Smooth muscle cell (in vitro differentiated cells): ENCODE data around the gene TXNDC11. TPM values are rescaled to one million over a fixed set of nuclear protein-coding genes. Genes with fewer than 3 reads are reported as not detected.

Experiments used
- DNase-seq: peaks from one replicate; lab custom pipeline; 2025; ENCODE audit not compliant: unreplicated experiment; lab: John Stamatoyannopoulos, UW
- H2AFZ ChIP-seq: fragments of 200-600 bp; sonication (generic); 2 replicates; pipeline ENCODE4 v1.6.0; 2016; ENCODE audit warnings: antibody characterized with exemption, low read depth, mild to moderate bottlenecking
- H3F3A ChIP-seq: fragments of 200-600 bp; sonication (generic); 2 replicates; pipeline ENCODE4 v1.6.0; 2017; ENCODE audit warnings: antibody characterized with exemption, low read depth
- H3K27ac ChIP-seq: fragments of 200-600 bp; sonication (generic); 2 replicates; pipeline ENCODE4 v1.5.1; 2016; ENCODE audit warnings: low read depth, mild to moderate bottlenecking
- H3K27me3 ChIP-seq: fragments of 200-600 bp; sonication (generic); 2 replicates; pipeline ENCODE4 v1.6.1; 2016; ENCODE audit warnings: low read depth, mild to moderate bottlenecking
- H3K36me3 ChIP-seq: fragments of 200-600 bp; sonication (generic); 2 replicates; pipeline ENCODE4 v1.5.1; 2016; ENCODE audit warnings: low read depth
- H3K4me1 ChIP-seq: fragments of 200-600 bp; sonication (generic); 2 replicates; pipeline ENCODE4 v1.5.1; 2016; ENCODE audit warnings: low read depth
- H3K4me2 ChIP-seq: fragments of 200-600 bp; sonication (generic); 2 replicates; pipeline ENCODE4 v1.6.0; 2016; ENCODE audit warnings: mild to moderate bottlenecking
- H3K4me3 ChIP-seq: fragments of 200-600 bp; sonication (generic); 2 replicates; pipeline ENCODE4 v1.5.1; 2016; ENCODE audit warnings: mild to moderate bottlenecking
- H3K79me2 ChIP-seq: fragments of 200-600 bp; sonication (generic); 2 replicates; pipeline ENCODE4 v1.6.0; 2016; ENCODE audit warnings: low read depth, mild to moderate bottlenecking
- H3K9ac ChIP-seq: fragments of 200-600 bp; sonication (generic); 2 replicates; pipeline ENCODE4 v1.6.0; 2016; ENCODE audit warnings: low read depth
- H3K9me3 ChIP-seq: fragments of 200-600 bp; sonication (generic); replicated peaks from 2 replicates; pipeline ENCODE4 v1.5.1; 2016; ENCODE audit warnings: low read depth
- H4K20me1 ChIP-seq: fragments of 200-600 bp; sonication (generic); 2 replicates; pipeline ENCODE4 v1.6.0; 2016; ENCODE audit warnings: low read depth
- WGBS: methylation state at CpG from one replicate; pipeline ENCODE4 v1.1.7; 2016; ENCODE audit warnings: low lambda C conversion rate; 5-methylcytosine and 5-hydroxymethylcytosine counted together
- polyA plus RNA-seq: library from polyadenylated mRNA; unstranded; fragments of >200 nt; fragmentation: Nextera tagmentation; extraction: Ambion mirVana; gene quantifications from 2 replicates; pipeline ENCODE4 v1.2.1, GENCODE V29; 2016
- total RNA-seq: library from RNA; depleted of rRNA; stranded (reverse); fragments of >200 nt; gene quantifications from 2 replicates; pipeline ENCODE4 v1.2.3, GENCODE V29; 2014
- TF ChIP-seq, protein P1 (sequence below): fragments of 200-600 bp; sonication (generic); IDR thresholded peaks from 2 replicates; pipeline ENCODE4 v1.5.1; 2017; ENCODE audit warnings: borderline replicate concordance, mild to moderate bottlenecking, antibody characterized with exemption; ENCODE audit not compliant: insufficient read depth, poor library complexity, severe bottlenecking

TXNDC11 gene
- total and polyA plus RNA-seq, 2 experiments from 2014 or later: 27.3 to 30.8 TPM

DNA sequence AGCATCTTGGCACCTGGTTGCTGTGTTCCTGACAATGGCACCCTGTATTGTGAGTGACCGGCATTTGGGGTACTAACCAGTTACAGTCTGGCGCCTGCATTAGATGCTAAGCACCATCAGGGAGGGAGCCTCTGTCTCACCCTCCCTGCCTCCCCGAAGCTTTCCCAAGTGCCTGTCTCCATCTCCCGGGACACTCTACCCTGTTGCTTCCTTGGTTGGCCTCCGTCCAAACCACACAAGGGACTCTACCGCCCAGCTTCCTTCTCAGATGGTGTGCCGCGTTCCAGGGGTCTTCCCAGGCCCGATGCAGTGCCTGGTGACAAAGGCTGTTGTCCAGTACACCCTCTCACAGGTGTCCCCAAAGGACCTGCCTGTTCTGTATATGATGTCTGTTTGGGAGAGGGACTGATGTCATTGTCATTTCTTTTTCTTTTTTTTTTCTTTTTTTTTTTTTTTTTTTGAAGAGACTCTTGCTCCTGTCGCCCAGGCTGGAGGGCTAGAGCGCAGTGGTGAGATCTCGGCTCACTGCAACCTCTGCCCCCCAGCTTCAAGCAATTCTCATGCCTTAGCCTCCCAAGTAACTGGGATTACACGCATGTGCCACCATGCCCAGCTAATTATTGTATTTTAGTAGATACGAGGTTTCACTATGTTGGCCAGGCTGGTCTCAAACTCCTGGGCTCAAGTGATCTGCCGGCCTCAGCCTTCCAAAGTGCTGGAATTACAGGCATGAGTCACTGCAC lies 67.7 kb downstream of the TXNDC11 start:
- WGBS: 75% methylated on average over 15 of the region's 15 CpGs
- Histone ChIP-seq H3K36me3 (no peaks in the 10 kb centered on the region), H3K27ac (peak overlapping the region; percentile 7), H3K4me1 (peaks cover 3% of the 10 kb centered on the region), H3K4me2 (no peak overlapping the region), H3K79me2 (peaks cover 5% of the 10 kb centered on the region), H3K4me3 (no peak overlapping the region), H3K9me3 (no peaks in the 10 kb centered on the region), H3K9ac (no peak overlapping the region), H3K27me3 (no peaks in the 10 kb centered on the region), H2AFZ (no peak overlapping the region), H4K20me1 (peaks cover 100% of the 10 kb centered on the region), H3F3A (no peaks in the 10 kb centered on the region)
- DNase-seq: no peak
- TF ChIP-seq, protein P1, sequence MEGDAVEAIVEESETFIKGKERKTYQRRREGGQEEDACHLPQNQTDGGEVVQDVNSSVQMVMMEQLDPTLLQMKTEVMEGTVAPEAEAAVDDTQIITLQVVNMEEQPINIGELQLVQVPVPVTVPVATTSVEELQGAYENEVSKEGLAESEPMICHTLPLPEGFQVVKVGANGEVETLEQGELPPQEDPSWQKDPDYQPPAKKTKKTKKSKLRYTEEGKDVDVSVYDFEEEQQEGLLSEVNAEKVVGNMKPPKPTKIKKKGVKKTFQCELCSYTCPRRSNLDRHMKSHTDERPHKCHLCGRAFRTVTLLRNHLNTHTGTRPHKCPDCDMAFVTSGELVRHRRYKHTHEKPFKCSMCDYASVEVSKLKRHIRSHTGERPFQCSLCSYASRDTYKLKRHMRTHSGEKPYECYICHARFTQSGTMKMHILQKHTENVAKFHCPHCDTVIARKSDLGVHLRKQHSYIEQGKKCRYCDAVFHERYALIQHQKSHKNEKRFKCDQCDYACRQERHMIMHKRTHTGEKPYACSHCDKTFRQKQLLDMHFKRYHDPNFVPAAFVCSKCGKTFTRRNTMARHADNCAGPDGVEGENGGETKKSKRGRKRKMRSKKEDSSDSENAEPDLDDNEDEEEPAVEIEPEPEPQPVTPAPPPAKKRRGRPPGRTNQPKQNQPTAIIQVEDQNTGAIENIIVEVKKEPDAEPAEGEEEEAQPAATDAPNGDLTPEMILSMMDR: no peak

DNA sequence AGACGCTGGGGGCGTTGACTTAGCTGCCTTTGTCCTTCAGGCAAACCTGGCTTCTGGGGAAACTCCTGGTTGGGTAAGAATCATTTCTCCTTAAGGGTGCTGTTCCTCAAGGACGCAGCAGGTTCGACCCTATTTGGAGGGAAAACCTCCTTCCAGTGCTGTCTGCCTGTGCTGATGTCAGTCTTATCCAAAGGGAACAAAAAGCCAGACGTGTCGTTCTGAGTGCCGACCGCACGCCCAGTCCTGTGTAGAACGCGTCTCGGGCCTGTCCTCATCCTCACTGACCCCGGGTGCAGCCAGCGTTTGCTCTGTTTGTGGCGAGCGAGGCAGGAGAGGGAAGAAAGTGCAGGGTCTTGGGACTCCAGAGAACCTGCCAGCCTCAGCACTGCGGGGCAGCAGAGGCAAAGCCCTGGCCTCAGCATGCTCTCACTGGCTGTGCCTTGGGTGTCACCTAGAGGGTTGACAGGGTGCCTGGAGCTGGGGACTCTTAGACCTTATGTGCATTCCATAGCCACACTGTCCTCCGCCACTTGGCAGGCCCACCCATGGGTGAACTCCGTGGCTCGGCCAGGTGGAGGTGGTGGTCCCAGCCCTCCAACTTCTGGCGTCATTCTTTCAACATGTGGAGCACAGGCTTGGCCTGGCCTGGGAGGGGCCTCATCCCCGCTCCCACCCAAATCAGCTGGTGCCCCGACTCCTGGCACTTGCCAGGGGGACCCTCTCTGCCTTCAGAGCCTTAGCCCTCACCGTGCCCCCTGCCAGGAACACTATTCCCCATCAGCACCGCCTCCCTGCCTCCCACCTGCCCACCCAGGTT lies 68.4 kb downstream of the TXNDC11 start:
- no peaks in the 10 kb centered on the region for H3K9me3 ChIP-seq
- H3K4me2 ChIP-seq: no peak overlapping the region
- H2AFZ ChIP-seq: no peak overlapping the region
- H3K27me3 ChIP-seq: no peaks in the 10 kb centered on the region
- WGBS: 88% methylated on average over 25 of the region's 25 CpGs
- peaks cover 9% of the 10 kb centered on the region for H3K79me2 ChIP-seq
- H4K20me1 ChIP-seq: peaks cover 100% of the 10 kb centered on the region
- no peaks in the 10 kb centered on the region for H3K36me3 ChIP-seq
- no peak overlapping the region for H3K27ac ChIP-seq
- no peak for DNase-seq
- H3K4me3 ChIP-seq: no peak overlapping the region
- no peaks in the 10 kb centered on the region for H3F3A ChIP-seq
- no peak overlapping the region for H3K9ac ChIP-seq
- peaks cover 6% of the 10 kb centered on the region for H3K4me1 ChIP-seq
- TF ChIP-seq, protein P1: no peak

DNA sequence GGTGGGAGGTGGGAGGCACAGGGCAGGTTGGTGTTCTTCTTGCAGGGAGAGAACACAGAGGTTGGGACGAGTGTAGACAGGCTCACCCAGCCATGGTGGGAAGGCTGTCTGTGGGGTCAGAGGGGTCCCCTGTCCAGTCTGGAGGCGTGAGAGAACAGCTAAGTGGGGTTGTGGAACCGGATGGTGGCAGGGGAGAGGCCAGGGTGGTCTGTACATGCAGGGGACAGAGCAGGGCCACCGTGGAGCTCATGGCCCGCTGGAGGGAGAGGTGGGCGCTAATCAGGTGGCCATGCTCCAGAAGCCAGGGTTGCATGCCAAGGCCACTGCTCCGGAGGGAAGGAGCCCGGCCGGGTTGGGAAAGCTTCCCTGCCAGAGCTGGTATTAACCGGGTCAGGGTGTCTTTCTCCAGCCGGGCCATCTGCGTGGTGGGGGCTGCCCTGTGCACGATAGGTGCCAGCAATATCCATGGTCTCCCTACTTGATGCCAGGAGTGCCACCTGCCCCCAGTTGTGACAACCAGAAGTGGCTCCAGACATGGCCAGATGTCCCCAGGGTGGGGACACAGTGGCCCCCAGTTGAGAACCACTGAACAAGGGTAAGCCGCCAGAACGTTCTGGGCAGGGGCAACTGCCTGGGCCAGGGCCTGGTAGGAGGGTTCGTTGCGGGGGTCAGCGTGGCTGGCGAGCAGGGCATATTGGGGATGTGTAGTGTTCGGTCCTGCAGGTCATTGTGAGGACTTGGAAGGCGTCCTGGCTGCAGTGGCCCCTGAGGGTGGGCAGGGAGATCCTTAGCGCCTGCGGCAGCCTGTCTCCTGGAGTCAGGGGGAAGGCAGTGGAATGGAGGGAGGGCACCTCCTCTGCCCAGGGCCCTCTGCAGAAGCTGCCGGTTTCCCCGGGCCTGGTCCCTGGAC lies 69.3 kb downstream of the TXNDC11 start:
- Histone ChIP-seq H3F3A (no peaks in the 10 kb centered on the region), H3K4me3 (no peak overlapping the region), H3K9ac (no peak overlapping the region), H3K9me3 (no peaks in the 10 kb centered on the region), H3K27me3 (no peaks in the 10 kb centered on the region), H2AFZ (no peak overlapping the region), H3K4me2 (no peak overlapping the region), H3K36me3 (no peaks in the 10 kb centered on the region), H3K79me2 (peaks cover 15% of the 10 kb centered on the region), H4K20me1 (peaks cover 95% of the 10 kb centered on the region), H3K4me1 (peaks cover 6% of the 10 kb centered on the region), H3K27ac (no peak overlapping the region)
- TF ChIP-seq, protein P1: no peak
- no peak for DNase-seq
- WGBS: 93% methylated on average over 25 of the region's 25 CpGs
